ENCODE measurements around the gene CTNNA2.

Gene CTNNA2

GRCh38 chr2:80012061-80012460, 499.2 kb downstream of the CTNNA2 start:
- no peaks in the 10 kb centered on the region for H3K27me3 ChIP-seq (ENCODE audit: insufficient read depth, low read depth, severe bottlenecking)
- no peak for DNase-seq
- H3K9me3 ChIP-seq (ENCODE audit: severe bottlenecking) = no peaks in the 10 kb centered on the region
- no peak overlapping the region for H3K27ac ChIP-seq
- H3K4me3 ChIP-seq (ENCODE audit: low read depth, low read length) = no peak overlapping the region
- no peak for TF ChIP-seq CTCF (IDR thresholded peaks at IDR 0.05; ENCODE audit: low read depth, low read length)
- no peaks in the 10 kb centered on the region for H3K36me3 ChIP-seq

GRCh38 chr2:80014637-80015036, 501.8 kb downstream of the CTNNA2 start:
- H3K36me3 ChIP-seq = no peaks in the 10 kb centered on the region
- no peaks in the 10 kb centered on the region for H3K9me3 ChIP-seq (ENCODE audit: severe bottlenecking)
- H3K27ac ChIP-seq = no peak overlapping the region
- no peak for TF ChIP-seq CTCF (IDR thresholded peaks at IDR 0.05; ENCODE audit: low read depth, low read length)
- H3K27me3 ChIP-seq (ENCODE audit: insufficient read depth, low read depth, severe bottlenecking) = no peaks in the 10 kb centered on the region
- H3K4me3 ChIP-seq (ENCODE audit: low read depth, low read length) = no peak overlapping the region
- no peak for DNase-seq

- DNase-seq = no peak
- Histone ChIP-seq H3K27me3 (ENCODE audit: insufficient read depth, low read depth, severe bottlenecking) (no peaks in the 10 kb centered on the region), H3K36me3 (no peaks in the 10 kb centered on the region), H3K9me3 (ENCODE audit: severe bottlenecking) (no peaks in the 10 kb centered on the region), H3K4me3 (ENCODE audit: low read depth, low read length) (no peak overlapping the region), H3K27ac (no peak overlapping the region)
- TF ChIP-seq CTCF (IDR thresholded peaks at IDR 0.05; ENCODE audit: low read depth, low read length) = no peak
Measured at GRCh38 chr2:80016171-80016570, 503.3 kb downstream of the CTNNA2 start.

GRCh38 chr2:80019571-80020460, 507.0 kb downstream of the CTNNA2 start:
- H3K4me3 ChIP-seq (ENCODE audit: low read depth, low read length) = no peak overlapping the region
- no peak overlapping the region for H3K27ac ChIP-seq
- H3K9me3 ChIP-seq (ENCODE audit: severe bottlenecking) = peaks cover 4% of the 10 kb centered on the region
- DNase-seq = no peak
- H3K36me3 ChIP-seq = no peaks in the 10 kb centered on the region
- TF ChIP-seq CTCF (IDR thresholded peaks at IDR 0.05; ENCODE audit: low read depth, low read length) = no peak
- no peaks in the 10 kb centered on the region for H3K27me3 ChIP-seq (ENCODE audit: insufficient read depth, low read depth, severe bottlenecking)

GRCh38 chr2:80022018-80022417, 509.2 kb downstream of the CTNNA2 start:
- Histone ChIP-seq H3K9me3 (ENCODE audit: severe bottlenecking) (peaks cover 4% of the 10 kb centered on the region), H3K4me3 (ENCODE audit: low read depth, low read length) (no peak overlapping the region), H3K27ac (no peak overlapping the region), H3K36me3 (no peaks in the 10 kb centered on the region), H3K27me3 (ENCODE audit: insufficient read depth, low read depth, severe bottlenecking) (no peaks in the 10 kb centered on the region)
- DNase-seq = no peak
- no peak for TF ChIP-seq CTCF (IDR thresholded peaks at IDR 0.05; ENCODE audit: low read depth, low read length)
